K562 (cell line): ENCODE measurements around the gene MPRIP. TPM values are rescaled to one million over a fixed set of nuclear protein-coding genes. Genes with fewer than 3 reads are reported as not detected.
A peak's percentile ranks its signal among the peaks of the same experiment; 100 is the strongest.

ENCODE experiments used
- ATF3 ChIP-seq, 2 experiments: fragments of 450-650 bp in 1 of 2; sonication (generic) in 1 of 2; formaldehyde crosslinking in 1 of 2; IDR thresholded peaks in 1 of 2; conservative IDR thresholded peaks in 1 of 2; 2 replicates each; pipeline versions ENCODE4 v1.6.1 to v1.8.1; 2016 to 2023; ENCODE audit warnings: mild to moderate bottlenecking in 2 of 2, moderate library complexity in 2 of 2, inconsistent platforms in 1 of 2, missing genetic modification reagents in 1 of 2
- DEAF1 ChIP-seq: fragments of 450-650 bp; formaldehyde crosslinking; IDR thresholded peaks from 2 replicates; pipeline ENCODE4 v1.4.0; 2020; ENCODE audit warnings: mild to moderate bottlenecking, moderate library complexity
- HMBOX1 ChIP-seq: sonication (generic); IDR thresholded peaks from 2 replicates; pipeline ENCODE4 v1.6.1; 2016
- MTA2 ChIP-seq: fragments of 450-650 bp; IDR thresholded peaks from 2 replicates; pipeline ENCODE4 v1.6.1; 2016; ENCODE audit warnings: low read depth
- POLR2A ChIP-seq: fragments of 450-650 bp; conservative IDR thresholded peaks from 2 replicates; pipeline ENCODE4 v1.6.1; 2016
- PTBP1 ChIP-seq: fragments of 200-400 bp; formaldehyde crosslinking; IDR thresholded peaks from 2 replicates; pipeline ENCODE4 v1.6.1; 2017; ENCODE audit warnings: low read depth, low read length
- SNIP1 ChIP-seq: fragments of 450-650 bp; IDR thresholded peaks from 2 replicates; pipeline ENCODE4 v1.7.1; 2017; ENCODE audit warnings: low read depth, mild to moderate bottlenecking
- SRSF3 ChIP-seq: fragments of 200-400 bp; formaldehyde crosslinking; IDR thresholded peaks from 2 replicates; pipeline ENCODE4 v1.6.1; 2016; ENCODE audit warnings: mild to moderate bottlenecking, low read length, moderate library complexity; ENCODE audit not compliant: insufficient read depth
- YY1 ChIP-seq, 3 experiments: IDR thresholded peaks; 2 replicates each; pipeline ENCODE4 v1.6.1; 2011; ENCODE audit warnings: low read length in 2 of 3, mild to moderate bottlenecking in 2 of 3, moderate library complexity in 2 of 3, borderline replicate concordance in 1 of 3, control low read depth in 1 of 3, low read depth in 1 of 3; ENCODE audit not compliant: insufficient read depth in 3 of 3, insufficient replicate concordance in 2 of 3, control insufficient read depth in 1 of 3, insufficient read length in 1 of 3; ENCODE audit errors: extremely low read depth in 1 of 3
- ZBTB11 ChIP-seq, 3 experiments: fragments of 200-800 bp in 1 of 3; fragments of 250-450 bp in 1 of 3; fragments of 450-650 bp in 1 of 3; sonication (Bioruptor Pico) in 1 of 3; sonication (Bioruptor generic) in 1 of 3; formaldehyde crosslinking in 1 of 3; IDR thresholded peaks; 2 replicates each; pipeline versions ENCODE4 v1.6.1 to v1.8.0; 2016 to 2022; ENCODE audit warnings: mild to moderate bottlenecking in 2 of 3, missing genetic modification characterization in 2 of 3, missing compliant biosample characterization in 1 of 3, moderate library complexity in 1 of 3
- ZBTB17 ChIP-seq: fragments of 450-650 bp; formaldehyde crosslinking; IDR thresholded peaks from 2 replicates; pipeline ENCODE4 v1.4.0; 2020; ENCODE audit warnings: mild to moderate bottlenecking
- polyA plus RNA-seq, 8 experiments: library from polyadenylated mRNA; depleted of rRNA in 4 of 8; stranded (reverse) in 5 of 8; unstranded in 3 of 8; fragments of >200 nt; fragmentation: Nextera tagmentation in 2 of 8; fragmentation: Illumina TruSeq in 1 of 8; extraction: Ambion mirVana in 2 of 8; extraction: Trizol in 1 of 8; gene quantifications; 2 replicates each; pipeline versions ENCODE4 v1.2.1 to v1.2.3, GENCODE V29; 2011 to 2014; ENCODE audit warnings: inconsistent platforms in 1 of 8, missing spikeins in 1 of 8
- total RNA-seq, 7 experiments: library from RNA; depleted of rRNA in 6 of 7; stranded (reverse); fragments of >200 nt in 6 of 7; fragmentation: Illumina TruSeq in 2 of 7; extraction: Trizol in 2 of 7; gene quantifications; 2 replicates each; pipeline versions ENCODE4 v1.2.1 to v1.2.3, GENCODE V29; 2011 to 2021; ENCODE audit warnings: low replicate concordance in 1 of 7
- TF ChIP-seq, protein P1 (sequence below): fragments of 450-650 bp; IDR thresholded peaks from 2 replicates; pipeline ENCODE4 v1.6.1; 2016

Gene MPRIP
- total and polyA plus RNA-seq, 9 of the 15 experiments (the other 6 are each of a cell fraction or from before 2014, with no cell fraction given), result 10.0 to 72.6 (median 30.1) TPM

DNA sequence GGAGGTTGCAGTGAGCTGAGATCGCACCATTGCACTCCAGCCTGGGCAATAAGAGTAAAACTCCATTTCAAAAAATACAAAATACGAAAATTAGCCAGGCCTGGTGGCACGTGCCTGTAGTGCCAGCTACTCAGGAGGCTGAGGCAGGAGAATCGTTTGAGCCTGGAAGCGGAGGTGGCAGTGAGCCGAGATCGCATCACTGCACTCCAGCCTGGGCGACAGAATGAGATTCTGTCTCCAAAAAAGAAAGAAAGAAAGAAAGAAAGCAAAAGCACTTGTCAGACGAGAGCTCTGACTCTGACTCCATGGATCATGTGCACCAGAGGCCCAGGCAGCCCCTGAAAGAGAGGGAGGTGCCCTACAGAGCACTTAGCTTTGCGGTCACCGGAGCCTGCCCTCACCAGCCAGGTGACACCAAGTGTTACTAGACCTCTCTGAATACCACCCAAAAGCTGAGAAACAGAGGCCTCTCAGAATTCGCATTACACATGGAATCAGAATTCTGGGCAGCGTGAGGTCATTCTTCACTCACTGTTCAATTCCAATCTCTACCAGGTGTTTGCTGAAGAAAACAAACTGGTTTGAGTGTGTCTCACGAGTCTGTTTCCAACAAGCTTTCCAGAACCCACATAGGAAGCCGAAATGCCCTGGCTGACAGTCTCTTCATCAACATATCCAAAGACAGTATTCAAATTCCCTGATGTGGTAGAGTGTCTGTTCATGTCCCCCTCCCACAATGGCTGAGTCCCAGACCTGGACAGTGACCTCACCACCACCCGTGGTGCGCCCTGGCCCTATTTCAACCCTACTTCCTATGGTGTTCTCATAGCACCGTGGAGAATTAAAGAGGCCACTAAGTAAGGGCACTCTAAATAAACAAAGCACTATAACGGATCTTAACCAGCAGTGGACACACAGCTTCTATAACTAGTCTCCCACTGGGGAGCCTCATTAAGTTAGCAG lies 193.2 kb downstream of the MPRIP start (continued):
- TF ChIP-seq ATF3 (IDR thresholded peaks at IDR 0.05), result peak; percentile 31; the same call in 1 of the 2 replicates
- no peak for TF ChIP-seq ATF3 (CRISPR knock-in tag; conservative IDR thresholded peaks at IDR 0.05)
- TF ChIP-seq, protein P1, sequence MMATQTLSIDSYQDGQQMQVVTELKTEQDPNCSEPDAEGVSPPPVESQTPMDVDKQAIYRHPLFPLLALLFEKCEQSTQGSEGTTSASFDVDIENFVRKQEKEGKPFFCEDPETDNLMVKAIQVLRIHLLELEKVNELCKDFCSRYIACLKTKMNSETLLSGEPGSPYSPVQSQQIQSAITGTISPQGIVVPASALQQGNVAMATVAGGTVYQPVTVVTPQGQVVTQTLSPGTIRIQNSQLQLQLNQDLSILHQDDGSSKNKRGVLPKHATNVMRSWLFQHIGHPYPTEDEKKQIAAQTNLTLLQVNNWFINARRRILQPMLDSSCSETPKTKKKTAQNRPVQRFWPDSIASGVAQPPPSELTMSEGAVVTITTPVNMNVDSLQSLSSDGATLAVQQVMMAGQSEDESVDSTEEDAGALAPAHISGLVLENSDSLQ, result no peak
- TF ChIP-seq HMBOX1, result peak; percentile 65; the same call in 1 of the 2 replicates
- no peak for TF ChIP-seq MTA2
- TF ChIP-seq SNIP1, result no peak
- no peak for TF ChIP-seq ZBTB11 (CRISPR knock-in tag; IDR thresholded peaks at IDR 0.05)
- TF ChIP-seq SRSF3, result no peak
- TF ChIP-seq YY1 (IDR thresholded peaks at IDR 0.05; ENCODE audit: borderline replicate concordance in 1 of 3, control insufficient read depth in 1 of 3, extremely low read depth in 1 of 3, insufficient read depth in 3 of 3, insufficient read length in 1 of 3, insufficient replicate concordance in 2 of 3, low read depth in 1 of 3, low read length in 2 of 3), result no peak
- TF ChIP-seq DEAF1, result no peak
- no peak for TF ChIP-seq ZBTB17
- no peak for TF ChIP-seq POLR2A
- no peak for TF ChIP-seq PTBP1
